Effector CD8-positive, alpha-beta T cell (primary cell): ENCODE data around the gene EML6.
"Not testable (repeated sequence)": the region's sequence is repeated elsewhere in the genome, so short reads cannot be mapped to it uniquely, and the experiment has no call there.

Source experiments
- DNase-seq: peaks from one replicate; lab custom pipeline; 2025; lab: John Stamatoyannopoulos, UW

Gene EML6

DNA sequence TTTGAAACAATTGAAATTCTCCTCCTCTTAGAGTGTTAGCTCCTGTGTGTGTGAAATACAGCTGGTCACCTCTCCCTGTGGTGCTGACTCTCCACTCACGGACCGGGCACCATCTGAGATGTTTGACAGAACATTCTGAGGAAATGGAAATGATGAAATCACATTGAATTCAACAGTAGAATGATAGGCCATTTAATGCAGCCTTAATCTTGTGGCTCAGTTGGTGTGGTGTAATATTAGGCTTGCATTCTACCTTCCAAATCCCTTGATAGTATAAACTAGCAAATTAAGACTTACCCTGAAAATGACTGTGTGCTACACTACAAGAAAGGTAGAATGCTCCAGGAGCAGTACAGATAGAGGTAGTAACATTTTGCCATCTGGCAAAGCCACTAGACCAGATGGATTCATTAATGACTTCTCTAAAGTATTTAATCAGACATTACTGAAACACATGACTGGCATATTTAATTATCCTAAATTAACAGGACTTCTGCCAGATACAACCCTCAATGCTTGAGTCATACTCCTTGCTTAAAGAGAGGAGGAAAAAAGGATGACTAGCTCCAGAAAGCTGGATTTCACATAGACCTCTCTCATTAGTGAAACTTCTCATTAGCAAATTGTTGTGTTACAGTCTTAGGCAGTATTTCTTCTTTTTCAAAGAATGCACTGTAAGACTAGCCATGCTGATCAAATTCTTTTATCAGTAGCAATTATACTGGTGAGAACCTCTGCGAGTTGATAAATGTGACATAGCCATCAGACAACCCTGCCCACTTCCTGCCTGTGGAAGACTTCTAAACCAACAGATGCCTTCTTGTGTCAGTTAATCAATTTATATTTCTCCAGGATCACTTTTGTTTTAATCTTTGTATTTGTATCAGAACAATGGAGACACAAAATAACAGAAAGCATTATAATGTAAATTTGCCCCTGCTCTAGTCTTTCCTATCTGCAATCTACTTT lies 80.6 kb downstream of the EML6 start:
- no peak for DNase-seq

DNA sequence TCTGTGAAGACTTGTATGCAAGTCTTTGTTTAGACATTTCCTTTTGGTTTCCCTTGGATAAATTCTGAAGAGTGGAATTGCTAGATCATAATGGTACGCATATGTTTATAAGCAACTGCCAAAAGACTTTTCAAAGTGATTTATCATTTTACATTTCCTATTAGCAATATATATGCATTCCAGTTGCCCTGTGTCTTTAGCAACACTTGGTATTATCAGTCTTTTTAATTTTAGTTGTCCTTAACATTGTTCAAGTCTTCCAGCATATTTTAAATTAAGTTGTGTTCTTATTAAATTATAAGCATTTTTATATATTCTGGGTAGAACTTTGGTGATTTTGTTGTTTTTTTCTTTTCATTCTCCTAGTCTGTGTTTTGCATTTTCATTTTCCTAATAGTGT lies 81.8 kb downstream of the EML6 start:
- no peak for DNase-seq

DNA sequence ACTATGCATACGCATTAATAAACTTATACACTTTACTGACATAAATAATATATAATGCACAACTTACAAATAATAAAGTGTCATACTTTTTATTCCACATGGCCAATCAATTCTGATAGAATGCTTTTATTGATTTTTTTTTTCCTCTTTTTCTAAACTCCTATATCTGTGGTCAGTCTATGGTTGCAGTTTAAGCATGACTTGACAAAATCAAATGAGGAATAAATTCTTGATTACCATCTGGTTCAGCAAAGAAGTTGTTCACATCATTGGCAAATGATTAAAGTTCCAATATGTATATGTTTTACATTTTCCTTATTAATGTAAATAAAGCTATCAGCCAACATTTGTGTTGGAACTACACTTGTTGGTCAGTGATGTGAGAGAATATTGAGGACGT lies 83.5 kb downstream of the EML6 start:
- no peak for DNase-seq

DNA sequence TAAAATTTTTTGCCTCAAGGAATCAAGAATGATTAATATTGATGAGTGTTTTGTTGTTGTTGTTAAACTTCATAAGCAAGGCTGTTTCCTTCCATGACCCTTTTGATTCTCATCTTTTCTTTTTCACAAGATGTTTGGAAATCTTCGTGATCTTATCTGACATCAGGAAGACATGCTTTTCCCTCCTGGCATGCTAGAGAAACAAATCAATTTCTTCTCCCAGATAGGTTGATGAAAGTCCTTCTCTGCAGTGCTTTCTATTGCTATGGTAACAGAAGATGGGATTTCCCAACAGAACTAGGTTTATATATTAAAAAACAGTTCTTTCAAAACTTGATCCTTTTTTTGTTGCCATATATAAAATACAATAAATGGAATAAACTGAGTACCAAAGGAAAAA lies 85.2 kb downstream of the EML6 start:
- no peak for DNase-seq

DNA sequence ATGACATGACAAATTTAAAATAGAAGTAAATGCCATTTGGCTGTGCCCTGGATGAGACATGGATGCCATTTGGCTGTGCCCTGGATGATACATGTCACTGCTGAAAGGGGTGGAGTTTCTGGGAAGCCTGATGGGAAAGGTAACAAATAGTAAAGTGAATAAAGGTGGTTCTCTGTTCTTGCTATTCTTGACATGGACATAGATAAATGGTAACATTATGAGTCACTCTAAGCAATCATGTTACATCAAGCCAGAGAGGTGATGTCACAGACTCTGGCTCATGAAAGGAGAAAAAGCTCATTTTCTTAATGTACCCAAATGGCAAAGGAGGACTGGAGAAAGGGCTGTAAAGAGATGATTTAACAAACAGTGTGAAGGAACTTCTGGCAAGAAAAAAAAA lies 86.4 kb downstream of the EML6 start:
- no peak for DNase-seq

DNA sequence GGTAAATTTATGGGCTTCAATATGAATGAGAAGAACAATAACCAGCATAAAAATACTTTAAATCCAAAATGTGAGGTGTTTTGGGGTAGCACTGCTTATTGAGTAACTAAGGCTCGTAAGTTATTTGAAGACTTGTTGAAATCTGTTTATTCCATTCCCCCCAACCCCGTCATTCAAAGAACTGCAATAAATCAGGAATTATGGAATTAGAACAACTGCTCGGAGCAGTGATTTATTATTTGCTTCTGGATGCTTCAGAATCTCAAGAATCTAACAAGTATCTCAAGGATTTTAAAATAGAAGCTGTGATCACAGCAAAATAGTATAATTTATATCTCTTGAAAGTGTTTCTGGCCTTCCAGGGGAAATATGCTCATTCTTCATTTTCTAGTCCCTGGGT lies 86.8 kb downstream of the EML6 start:
- DNase-seq: no peak

DNA sequence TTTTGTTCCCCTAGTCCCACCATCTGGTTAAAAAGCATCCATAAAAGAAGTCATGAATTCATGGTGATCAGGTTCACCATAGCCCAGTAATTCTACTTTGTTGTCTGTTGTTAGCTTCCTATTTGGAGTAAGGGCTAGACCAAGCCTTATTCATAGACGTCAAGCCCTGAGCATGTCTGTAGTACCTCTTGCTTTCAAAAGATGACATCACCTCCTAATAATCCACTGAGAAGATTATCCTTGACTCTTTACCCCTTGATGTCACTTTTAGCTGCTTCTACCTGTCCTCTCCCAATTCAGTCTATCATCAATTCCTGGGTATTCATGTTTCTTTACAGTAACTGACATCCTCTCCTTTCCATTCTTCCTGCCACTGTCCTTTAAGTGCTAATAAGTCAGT lies 90.1 kb downstream of the EML6 start:
- no peak for DNase-seq

DNA sequence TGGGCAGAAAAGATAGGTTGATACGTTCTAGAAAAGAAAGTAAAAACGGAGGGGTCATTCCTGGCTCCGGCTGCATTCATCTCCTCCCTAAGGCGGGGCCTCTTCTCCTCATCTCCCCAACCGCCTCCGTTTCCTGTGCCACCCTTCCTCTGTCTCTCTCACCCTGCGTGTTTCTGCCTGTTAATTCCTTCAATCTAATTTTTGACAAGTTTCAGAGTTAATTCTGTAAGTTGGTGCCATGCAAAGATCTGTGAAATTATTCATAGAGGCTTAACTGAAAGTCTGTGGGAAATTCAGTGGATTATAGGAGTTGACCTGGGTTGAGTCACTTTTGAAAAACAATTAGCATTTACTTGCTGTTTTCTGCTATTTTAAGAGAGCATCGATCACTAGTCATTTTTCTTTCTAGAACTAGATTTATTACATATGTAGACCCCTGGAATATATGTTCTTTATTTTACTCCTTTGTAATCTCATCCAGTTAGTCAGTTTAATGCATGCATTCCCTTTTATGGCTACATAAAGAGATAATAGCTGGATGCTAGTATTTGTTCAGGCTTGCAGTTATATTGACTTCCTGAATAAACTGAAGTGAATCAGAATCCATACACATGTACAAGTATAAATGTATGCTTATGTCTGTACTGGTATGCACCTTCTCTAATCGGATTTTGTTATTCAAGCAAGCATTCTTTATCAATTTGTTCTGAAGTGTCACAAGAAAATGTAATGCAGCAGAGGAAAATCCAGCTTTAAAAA lies 91.1 kb downstream of the EML6 start:
- DNase-seq: no peak

DNA sequence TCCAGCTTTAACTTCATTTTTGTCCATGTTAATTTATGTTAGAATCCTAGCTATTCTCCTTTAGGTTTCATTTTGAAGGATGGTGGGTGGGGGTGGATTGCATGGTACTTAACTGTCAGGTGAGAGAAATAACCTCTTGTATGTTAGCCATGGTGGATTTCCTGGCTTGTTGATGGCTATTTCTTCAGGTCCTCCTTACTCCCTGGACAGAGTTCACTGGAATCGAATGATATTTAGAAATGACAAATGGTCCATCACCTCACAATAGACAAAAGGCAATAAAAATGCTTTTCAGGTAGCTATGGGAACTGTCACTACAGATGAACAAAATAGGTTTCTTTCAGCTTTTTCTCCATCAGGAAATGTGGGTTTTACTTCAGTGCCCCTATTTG lies 91.7 kb downstream of the EML6 start:
- DNase-seq: no peak

DNA sequence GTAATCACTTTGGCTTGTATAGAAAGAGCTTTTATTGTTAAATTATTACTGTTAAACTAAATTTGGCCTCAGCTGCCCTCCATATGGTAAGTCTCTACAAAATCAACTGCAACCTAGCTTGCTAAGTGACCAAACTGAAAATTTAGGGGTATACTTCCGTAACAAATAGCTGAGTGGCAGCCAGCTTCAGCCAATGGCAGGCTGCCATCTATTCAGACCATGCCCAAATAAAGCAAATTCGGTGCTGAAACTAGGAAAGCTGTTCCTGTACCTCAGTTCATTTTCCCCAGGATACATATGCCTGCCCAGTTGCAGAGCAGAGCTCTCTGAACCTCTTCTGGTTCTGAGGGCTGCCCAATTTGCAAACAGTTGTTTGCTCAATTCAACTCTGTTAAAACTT lies 94.8 kb downstream of the EML6 start:
- no peak for DNase-seq

DNA sequence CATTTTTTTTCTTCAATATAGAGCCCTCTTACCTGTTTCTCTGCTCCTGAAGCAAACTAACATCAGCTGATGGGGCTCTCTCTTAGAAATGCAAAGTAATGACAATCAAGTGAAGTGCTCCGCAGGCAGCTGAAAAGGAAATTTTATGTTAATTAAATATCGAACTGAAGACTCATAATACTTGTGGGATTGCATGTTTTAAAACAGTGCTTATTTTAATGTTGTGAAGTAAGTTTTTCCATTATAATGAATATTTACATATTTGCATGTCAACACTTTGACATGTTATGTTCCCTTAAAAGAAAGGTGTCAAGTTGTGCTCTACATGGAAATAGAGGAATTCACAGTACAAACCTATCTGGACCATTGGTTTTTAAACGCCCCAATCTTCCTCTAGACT lies 97.1 kb downstream of the EML6 start:
- DNase-seq: no peak

DNA sequence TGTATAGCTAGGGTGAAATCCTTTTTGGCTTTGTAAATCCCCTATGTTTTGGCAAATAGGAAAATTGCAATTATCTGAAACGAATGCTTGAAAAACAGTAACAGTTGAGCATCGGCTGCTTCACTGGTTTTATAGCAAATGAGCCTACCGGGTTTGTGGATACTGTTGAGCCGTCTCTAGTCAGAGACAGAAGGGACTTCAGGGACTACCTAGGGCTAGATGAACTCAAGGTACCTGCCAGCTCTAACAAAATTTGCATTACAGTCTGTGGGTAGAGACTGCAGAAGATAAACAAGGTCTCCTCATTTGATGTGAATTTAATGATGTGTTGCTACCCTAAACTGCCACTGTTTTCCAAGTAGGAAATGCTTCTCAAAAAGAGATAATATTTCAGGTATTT lies 101.1 kb downstream of the EML6 start:
- DNase-seq: no peak

DNA sequence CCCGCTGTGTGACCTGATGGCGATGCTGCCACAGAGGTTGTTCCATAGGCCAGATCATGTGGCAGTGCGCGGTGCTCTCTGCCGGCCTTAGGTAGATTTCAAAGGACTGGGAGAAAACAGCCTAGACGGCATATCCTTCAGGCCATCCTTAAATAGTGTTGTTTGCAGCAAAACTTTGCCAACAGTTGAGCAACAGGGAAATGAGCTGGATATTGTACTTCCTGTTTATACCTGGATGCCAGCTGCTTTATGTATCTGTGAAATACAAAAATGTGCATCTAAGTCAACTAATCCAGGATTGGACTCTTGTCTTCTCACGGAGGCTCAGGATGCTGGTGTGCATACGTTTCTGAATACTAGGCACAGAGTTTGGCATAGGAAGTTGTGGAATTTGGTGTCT lies 107.1 kb downstream of the EML6 start:
- DNase-seq: no peak

DNA sequence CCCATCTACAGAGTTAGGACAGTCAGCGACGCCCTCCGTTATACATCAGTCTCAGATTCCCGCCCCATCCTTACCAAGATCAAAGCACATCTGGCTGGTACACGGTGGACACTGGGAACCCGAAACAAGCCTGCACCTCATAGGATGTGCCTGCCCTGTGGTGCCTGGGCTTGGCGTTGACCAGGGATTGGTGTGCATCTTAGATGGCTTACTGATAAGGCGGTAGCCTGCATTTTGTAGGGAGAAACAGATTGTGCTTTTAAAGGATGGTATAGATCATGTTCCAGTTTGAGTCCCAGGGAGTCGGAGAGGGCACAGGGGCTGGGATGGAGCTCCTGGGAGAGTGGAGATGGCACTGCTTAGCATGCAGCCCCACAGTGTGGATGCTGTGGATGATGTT lies 108.0 kb downstream of the EML6 start:
- DNase-seq: no peak

DNA sequence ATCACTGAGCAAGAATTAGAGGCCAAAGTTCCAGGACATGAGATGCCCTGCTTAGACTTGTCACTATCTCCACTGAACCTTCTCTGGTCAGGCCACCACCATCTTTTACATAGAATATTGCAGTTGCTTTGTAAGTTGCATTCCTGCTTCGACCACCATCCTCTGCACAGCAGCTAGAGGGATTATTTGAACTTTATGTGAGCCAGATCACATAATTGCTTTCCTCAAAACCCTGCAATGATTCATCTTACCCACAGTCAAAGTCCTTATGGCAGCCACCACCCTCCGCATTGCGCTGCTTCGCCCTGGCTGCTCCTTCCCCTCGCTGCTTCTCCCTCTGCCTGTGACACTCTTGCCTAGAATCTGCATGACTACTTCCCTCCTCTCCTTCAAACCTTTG lies 111.3 kb downstream of the EML6 start:
- no peak for DNase-seq

DNA sequence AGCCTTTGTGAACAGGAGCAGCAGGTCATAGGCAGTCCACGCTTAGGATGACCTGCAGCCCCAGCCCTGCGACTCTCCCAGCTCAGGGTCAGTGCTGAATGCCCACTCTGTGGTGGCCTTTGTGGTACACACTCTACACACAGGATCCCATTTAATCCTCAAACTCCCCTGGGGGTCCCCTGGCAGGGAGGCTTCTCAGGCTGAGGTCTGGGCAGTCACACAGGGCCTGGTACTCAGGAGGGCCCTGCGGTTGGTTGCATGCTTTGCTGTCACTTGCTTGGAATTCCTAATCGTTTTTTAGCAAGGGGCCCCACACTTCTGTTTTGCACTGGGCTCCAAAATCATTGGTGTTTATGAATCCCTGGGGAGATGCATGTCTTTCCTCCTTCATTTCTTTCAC lies 113.0 kb downstream of the EML6 start:
- DNase-seq: no peak

DNA sequence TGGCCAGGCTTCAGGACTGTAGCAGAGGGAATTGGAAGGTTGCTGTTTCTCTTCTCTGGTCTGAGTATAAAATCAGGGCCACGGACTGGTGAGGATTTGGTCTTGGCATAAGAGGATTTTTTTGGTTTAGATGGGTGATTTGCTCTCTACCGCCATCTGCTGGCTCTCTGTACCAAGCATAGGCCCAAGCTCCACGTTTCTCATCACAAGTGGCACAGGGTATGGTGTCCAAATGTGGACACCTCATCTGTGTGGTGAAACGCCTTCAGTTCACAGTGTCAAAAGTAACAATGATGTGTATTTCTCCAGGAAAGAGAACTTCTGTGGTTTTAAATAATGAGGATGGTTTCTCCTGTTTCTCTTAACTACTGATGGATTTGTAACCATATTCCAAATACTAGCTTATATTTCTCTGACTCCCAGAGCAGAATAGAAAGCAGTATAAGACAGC lies 115.1 kb downstream of the EML6 start:
- peak; percentile 30 for DNase-seq

DNA sequence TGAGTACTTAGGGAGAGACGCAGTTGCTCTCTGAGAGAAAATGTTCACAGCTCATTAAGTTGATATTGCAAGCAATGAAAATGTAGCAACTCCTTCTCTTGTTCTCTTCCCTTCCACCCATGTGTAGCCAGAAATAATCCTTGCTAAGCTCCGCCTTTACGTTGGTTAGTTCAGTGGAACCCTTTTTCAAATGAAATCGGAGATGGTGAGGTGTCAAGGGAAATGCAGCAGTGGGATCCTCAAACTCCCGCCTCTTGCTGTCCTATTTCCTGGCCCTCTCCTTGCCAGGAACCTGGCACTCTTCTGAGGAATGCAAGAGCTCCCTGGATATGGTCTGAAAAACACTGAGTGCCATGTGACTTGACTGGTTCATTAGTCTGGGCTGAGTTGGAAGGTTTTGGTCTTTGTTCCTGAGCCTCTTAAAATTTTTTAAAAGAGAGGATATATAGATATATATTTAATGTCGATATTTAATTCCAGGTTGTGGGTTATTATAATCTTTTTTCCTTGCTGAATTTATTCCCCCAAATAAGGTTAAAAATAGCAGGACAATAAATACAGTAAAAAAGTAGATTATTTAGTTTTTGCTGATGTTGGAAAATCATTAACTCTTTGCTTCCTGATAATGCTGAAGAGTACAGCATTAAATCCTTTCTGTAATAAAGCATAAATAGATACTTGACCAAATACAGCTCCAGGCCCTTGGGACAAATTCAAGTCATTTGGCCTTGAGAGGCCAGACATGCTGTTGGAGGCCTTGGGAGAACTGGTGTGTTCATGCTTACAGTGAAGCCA lies 116.2 kb downstream of the EML6 start:
- no peak for DNase-seq

DNA sequence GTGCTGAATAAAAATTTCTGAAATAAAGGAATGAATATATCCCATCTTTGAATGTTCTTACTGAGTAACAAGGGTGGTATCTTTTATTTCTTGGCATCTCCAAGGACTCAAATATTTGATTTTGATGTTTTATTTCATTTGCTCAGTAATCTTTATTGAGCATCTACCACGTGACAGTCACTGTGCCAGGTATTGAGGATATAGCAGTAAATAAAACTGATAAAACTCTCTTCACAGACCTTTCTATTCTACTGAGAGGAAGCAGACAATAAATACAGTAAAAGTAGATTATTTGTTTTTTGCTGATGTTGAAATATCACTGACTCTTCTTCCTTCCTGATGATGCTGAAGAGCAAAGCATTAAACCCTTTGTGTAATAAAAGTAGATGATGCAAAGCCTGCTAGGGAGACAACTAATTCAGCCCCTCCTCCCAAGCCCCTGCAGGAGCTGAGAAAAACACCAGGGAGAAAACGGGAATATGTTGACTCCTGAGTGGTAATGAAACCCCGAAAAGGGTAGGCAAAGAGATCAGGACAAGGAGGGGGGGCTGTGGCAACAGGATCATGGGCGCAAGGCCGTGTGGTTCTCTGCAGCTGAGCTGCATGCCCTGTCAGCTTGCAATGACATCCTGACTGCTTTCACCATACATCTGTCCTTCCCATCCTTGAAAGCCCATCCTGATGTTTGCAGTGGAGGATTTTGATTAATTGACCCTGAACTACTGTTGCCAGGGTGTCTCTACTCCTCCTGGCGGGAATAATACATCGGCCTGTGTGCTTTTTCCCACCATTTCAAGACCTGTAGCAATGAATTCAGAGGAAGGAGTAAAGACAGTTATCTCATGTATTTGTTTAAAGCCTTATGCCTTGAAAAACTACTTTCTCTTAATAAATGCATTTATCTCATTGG lies 117.4 kb downstream of the EML6 start:
- no peak for DNase-seq

DNA sequence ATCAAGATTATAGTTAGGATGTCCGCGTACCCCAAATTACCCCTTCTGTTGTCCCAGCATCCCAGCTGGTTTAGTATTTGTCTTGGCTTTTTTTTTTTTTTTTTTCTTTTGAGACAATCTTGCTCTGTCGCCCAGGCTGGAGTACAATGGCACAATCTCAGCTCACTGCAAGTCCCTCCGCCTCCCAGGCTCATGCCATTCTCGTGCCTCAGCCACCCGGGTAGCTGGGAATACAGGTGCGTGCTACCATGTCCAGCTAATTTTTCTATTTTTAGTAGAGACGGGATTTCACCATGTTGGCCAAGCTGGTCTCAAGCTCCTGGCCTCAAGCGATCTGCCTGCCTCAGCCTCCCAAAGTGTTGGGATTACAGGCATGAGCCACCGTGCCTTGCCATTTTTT lies 118.0 kb downstream of the EML6 start:
- not testable (repeated sequence) for DNase-seq

DNA sequence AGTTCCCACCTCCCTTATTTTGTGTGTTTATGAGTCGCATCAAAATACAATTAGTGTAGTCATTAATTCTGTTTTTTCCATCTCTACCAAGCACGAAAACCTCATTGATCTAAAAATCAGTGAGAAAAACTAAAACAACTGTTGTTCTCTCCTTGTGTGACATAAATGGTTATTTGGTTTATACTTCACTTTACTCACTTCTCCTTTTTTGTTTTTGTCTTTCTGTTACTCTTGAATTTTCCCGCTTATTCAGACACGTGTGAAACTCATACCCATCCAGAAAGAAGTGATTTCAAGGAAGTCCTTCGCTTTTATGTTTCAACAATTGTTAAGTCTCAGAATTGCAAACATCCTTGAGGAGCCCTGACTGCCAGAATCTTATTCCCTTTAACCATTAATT lies 121.6 kb downstream of the EML6 start:
- DNase-seq: no peak
